Upper lobe of left lung (tissue), 6 donors: ENCODE measurements around the gene GRB10. TPM values are rescaled to one million over a fixed set of nuclear protein-coding genes. Genes with fewer than 3 reads are reported as not detected.
"Not testable (repeated sequence)": the region's sequence is repeated elsewhere in the genome, so short reads cannot be mapped to it uniquely, and the experiment has no call there.

ENCODE experiments used
- ATAC-seq, 2 donors: fragments of 200-7000 bp; cut with Tn5 transposase; one replicate each; pipeline ENCODE4 v1.9.1; 2022; ENCODE audit warnings: mild to moderate bottlenecking in 2 of 2, moderate library complexity in 2 of 2; ENCODE audit not compliant: low FRiP score in 2 of 2
- DNase-seq, 2 donors: peaks; one replicate each; pipeline ENCODE4 v3.0.0-alpha.2; 2019 to 2020
- H3K27ac ChIP-seq, 4 donors: fragments of 200-600 bp; sonication (generic); one replicate each; pipeline ENCODE4 v1.5.1; 2016 to 2019
- H3K27me3 ChIP-seq, 4 donors: fragments of 200-600 bp; sonication (generic); one replicate each; pipeline ENCODE4 v1.5.1; 2017 to 2019
- H3K36me3 ChIP-seq, 4 donors: fragments of 200-600 bp; sonication (generic); one replicate each; pipeline ENCODE4 v1.5.1; 2016 to 2019
- H3K4me1 ChIP-seq, 4 donors: fragments of 200-600 bp; sonication (generic); one replicate each; pipeline ENCODE4 v1.5.1; 2018 to 2019
- H3K4me3 ChIP-seq, 4 donors: fragments of 200-600 bp; sonication (generic); one replicate each; pipeline ENCODE4 v1.5.1; 2017 to 2019; ENCODE audit warnings: mild to moderate bottlenecking in 2 of 4, moderate library complexity in 1 of 4
- H3K9me3 ChIP-seq, 4 donors: fragments of 200-600 bp; sonication (generic); one replicate each; pipeline ENCODE4 v1.5.1; 2018 to 2019
- CTCF ChIP-seq, 6 experiments: fragments of 450-650 bp in 4 of 6; fragments of 200-600 bp in 2 of 6; sonication (generic) in 2 of 6; IDR thresholded peaks; one replicate each; pipeline ENCODE4 v1.5.1; 2016 to 2019; ENCODE audit warnings: antibody characterized with exemption in 6 of 6
- EP300 ChIP-seq, 4 donors: sonication (generic); formaldehyde crosslinking; IDR thresholded peaks; one replicate each; pipeline ENCODE4 v1.5.1; 2017; ENCODE audit warnings: antibody characterized with exemption in 4 of 4, control low read depth in 2 of 4
- POLR2A ChIP-seq, 4 donors: fragments of 450-650 bp; IDR thresholded peaks; one replicate each; pipeline ENCODE4 v1.5.1; 2016 to 2017; ENCODE audit warnings: antibody characterized with exemption in 4 of 4, mild to moderate bottlenecking in 2 of 4
- POLR2AphosphoS5 ChIP-seq, 2 donors: sonication (generic); formaldehyde crosslinking; IDR thresholded peaks; one replicate each; pipeline ENCODE4 v1.5.1; 2017; ENCODE audit warnings: antibody characterized with exemption in 2 of 2
- WGBS, 2 donors: methylation state at CpG; one replicate each; pipeline ENCODE4 v1.1.5; 2017 to 2018; 5-methylcytosine and 5-hydroxymethylcytosine counted together
- total RNA-seq, 6 donors: library from RNA; depleted of rRNA in 4 of 6; stranded (reverse); fragments of >200 nt in 4 of 6; gene quantifications; one replicate each; pipeline versions ENCODE4 v1.1.0 to v1.2.1, GENCODE V29; 2016 to 2021
- donor health status: DM: no; HTN: no; CAD: no; lungs with moderate emphysema.
- donor health status: DM: no; HTN: yes; CAD: no; lungs with severe emphysema.

The GRB10 gene
- total RNA-seq, 6 donors from 2014 or later, result 32.8 to 92.2 (median 46.5) TPM

- DNase-seq, result no peak
- no peaks in the 10 kb centered on the region for H3K4me1 ChIP-seq
- no peak overlapping the region for H3K27ac ChIP-seq
- 71 to 79% methylated on average over 2 of the region's 2 CpGs for WGBS, 2 donors
- TF ChIP-seq CTCF (IDR thresholded peaks at IDR 0.05) (no peak), POLR2A (IDR thresholded peaks at IDR 0.05) (no peak), EP300 (IDR thresholded peaks at IDR 0.05) (no peak), POLR2AphosphoS5 (IDR thresholded peaks at IDR 0.05) (no peak)
- H3K4me3 ChIP-seq, result no peak overlapping the region
- H3K36me3 ChIP-seq, result peaks cover 0 to 28% (median 15%) of the 10 kb centered on the region in 4 donors
- ATAC-seq, result no peak
- H3K27me3 ChIP-seq, result no peaks in the 10 kb centered on the region
- no peaks in the 10 kb centered on the region for H3K9me3 ChIP-seq
These were observed 193.3 kb downstream of the GRB10 start for GRCh38 chr7:50589364-50589763.

- H3K27me3 ChIP-seq, result no peaks in the 10 kb centered on the region
- DNase-seq (no peak), ATAC-seq (no peak)
- 81 to 89% methylated on average over 8 of the region's 8 CpGs for WGBS, 2 donors
- TF ChIP-seq EP300 (IDR thresholded peaks at IDR 0.05), result no peak
- TF ChIP-seq POLR2AphosphoS5 (IDR thresholded peaks at IDR 0.05), result no peak
- TF ChIP-seq CTCF (IDR thresholded peaks at IDR 0.05), result peak in 1 of 6 experiments; percentile 9
- no peak for TF ChIP-seq POLR2A (IDR thresholded peaks at IDR 0.05)
- no peak overlapping the region for H3K4me3 ChIP-seq
- H3K36me3 ChIP-seq, result peaks cover 0 to 24% (median 15%) of the 10 kb centered on the region in 4 donors
- H3K9me3 ChIP-seq, result peaks cover 0 to 4% (median 0%) of the 10 kb centered on the region in 4 donors
- no peak overlapping the region for H3K27ac ChIP-seq
- H3K4me1 ChIP-seq, result no peaks in the 10 kb centered on the region
These were observed 193.8 kb downstream of the GRB10 start for GRCh38 chr7:50588937-50589336.

GRCh38 chr7:50587737-50588136 is 195.0 kb downstream of the GRB10 start:
- WGBS, 2 donors, result 81 to 89% methylated on average over 6 of the region's 6 CpGs
- Histone ChIP-seq H3K27ac (no peak overlapping the region), H3K4me1 (no peaks in the 10 kb centered on the region), H3K36me3 (peaks cover 0 to 14% (median 8%) of the 10 kb centered on the region in 4 donors), H3K27me3 (no peaks in the 10 kb centered on the region), H3K4me3 (no peak overlapping the region), H3K9me3 (peaks cover 0 to 13% (median 2%) of the 10 kb centered on the region in 4 donors)
- ATAC-seq (no peak), DNase-seq (no peak)
- TF ChIP-seq POLR2A (IDR thresholded peaks at IDR 0.05) (no peak), POLR2AphosphoS5 (IDR thresholded peaks at IDR 0.05) (no peak), CTCF (IDR thresholded peaks at IDR 0.05) (no peak), EP300 (IDR thresholded peaks at IDR 0.05) (no peak)

GRCh38 chr7:50584793-50585408 is 197.8 kb downstream of the GRB10 start:
- WGBS, 2 donors, result 77 to 87% methylated on average over 4 to 5 of the region's 5 CpGs
- Histone ChIP-seq H3K9me3 (peaks cover 0 to 13% (median 2%) of the 10 kb centered on the region in 4 donors), H3K4me1 (no peaks in the 10 kb centered on the region), H3K4me3 (no peak overlapping the region), H3K27me3 (no peaks in the 10 kb centered on the region), H3K27ac (no peak overlapping the region), H3K36me3 (no peaks in the 10 kb centered on the region)
- TF ChIP-seq POLR2A (IDR thresholded peaks at IDR 0.05), result no peak
- no peak for TF ChIP-seq CTCF (IDR thresholded peaks at IDR 0.05)
- TF ChIP-seq POLR2AphosphoS5 (IDR thresholded peaks at IDR 0.05), result no peak
- no peak for TF ChIP-seq EP300 (IDR thresholded peaks at IDR 0.05)
- no peak for ATAC-seq
- no peak for DNase-seq

GRCh38 chr7:50584386-50584785 is 198.3 kb downstream of the GRB10 start:
- no peaks in the 10 kb centered on the region for H3K27me3 ChIP-seq
- no peak overlapping the region for H3K4me3 ChIP-seq
- ATAC-seq (no peak), DNase-seq (no peak)
- TF ChIP-seq CTCF (IDR thresholded peaks at IDR 0.05) (no peak), POLR2A (IDR thresholded peaks at IDR 0.05) (no peak), EP300 (IDR thresholded peaks at IDR 0.05) (no peak), POLR2AphosphoS5 (IDR thresholded peaks at IDR 0.05) (no peak)
- no peaks in the 10 kb centered on the region for H3K36me3 ChIP-seq
- peaks cover 0 to 13% (median 2%) of the 10 kb centered on the region in 4 donors for H3K9me3 ChIP-seq
- 84 to 87% methylated on average over 4 of the region's 4 CpGs for WGBS, 2 donors
- H3K4me1 ChIP-seq, result no peaks in the 10 kb centered on the region
- H3K27ac ChIP-seq, result no peak overlapping the region

- DNase-seq, H3K27ac ChIP-seq, H3K36me3 ChIP-seq, ATAC-seq, H3K4me3 ChIP-seq, H3K4me1 ChIP-seq, H3K27me3 ChIP-seq: not testable (repeated sequence)
- peaks cover 0 to 13% (median 2%) of the 10 kb centered on the region in 4 donors for H3K9me3 ChIP-seq
- WGBS, 2 donors, result 94 to 96% methylated on average over 4 of the region's 4 CpGs
These were observed 199.4 kb downstream of the GRB10 start for GRCh38 chr7:50583295-50583694.

- H3K27ac ChIP-seq, H3K4me3 ChIP-seq, DNase-seq, H3K4me1 ChIP-seq, H3K36me3 ChIP-seq, ATAC-seq, H3K27me3 ChIP-seq: not testable (repeated sequence)
- WGBS, 2 donors, result 89 to 96% methylated on average over 4 of the region's 4 CpGs
- peaks cover 0 to 13% (median 2%) of the 10 kb centered on the region in 4 donors for H3K9me3 ChIP-seq
These were observed 200.4 kb downstream of the GRB10 start for GRCh38 chr7:50582271-50582670.
